Stromal cell of bone marrow (primary cell): ENCODE results near the gene GADD45A.
A peak's percentile ranks its signal among the peaks of the same experiment; 100 is the strongest.

Experiments
- DNase-seq: peaks from one replicate; pipeline ENCODE4 v3.0.0-alpha.2; 2012; ENCODE audit warnings: low read depth

The GADD45A gene

DNA sequence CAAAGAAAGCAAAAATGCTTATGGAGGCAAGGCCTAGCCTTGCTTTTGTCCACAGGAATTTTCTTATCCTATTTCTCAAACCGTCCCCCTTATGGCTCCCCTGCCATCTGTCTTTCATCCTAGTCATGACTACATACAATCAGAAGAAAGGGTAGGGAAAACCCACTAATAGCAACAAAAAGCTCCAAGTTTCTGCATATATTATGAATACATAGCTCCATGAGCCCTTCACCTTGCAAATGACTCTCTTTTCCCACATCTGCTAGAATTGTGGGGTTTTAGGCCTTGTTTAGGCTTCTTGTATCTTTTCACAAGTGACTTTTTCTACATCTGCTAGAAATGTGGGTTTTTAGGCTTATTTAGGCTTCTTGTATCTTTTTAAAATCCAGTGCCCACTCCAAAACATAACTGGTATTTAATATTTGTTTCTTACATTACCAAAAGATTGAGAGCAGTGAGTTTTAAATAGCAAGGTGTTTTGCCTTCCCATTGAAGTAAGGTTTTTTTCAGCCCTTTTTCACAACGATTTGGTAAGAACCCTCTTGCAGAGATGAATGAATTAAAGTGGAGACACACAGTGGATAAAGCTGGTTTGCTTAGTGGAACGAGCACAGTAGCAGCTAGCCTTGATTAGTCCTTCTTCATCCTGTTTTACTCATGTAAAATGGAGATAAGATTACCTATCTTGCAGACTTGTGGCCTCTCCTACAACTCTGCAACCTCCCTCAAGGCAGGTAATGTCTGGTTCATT, 4.4 kb downstream of the GADD45A start:
- DNase-seq = no peak

DNA sequence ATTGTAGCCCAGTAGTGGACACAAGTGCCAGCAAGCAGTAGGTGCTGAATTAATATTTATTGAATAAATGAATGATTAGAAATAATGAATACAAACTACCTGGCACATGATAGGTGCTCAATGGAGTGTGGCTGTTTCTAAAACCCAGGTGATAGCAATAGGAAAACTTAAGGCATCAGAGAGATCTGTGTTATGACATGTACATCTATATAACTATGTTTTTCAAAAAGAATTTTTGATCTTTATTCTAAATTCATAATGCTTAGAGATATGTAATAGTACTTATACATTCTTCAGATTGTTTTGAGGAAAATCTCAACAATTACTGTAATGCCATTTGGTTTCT, 5.0 kb downstream of the GADD45A start:
- DNase-seq = no peak

GRCh38 chr1:67690411-67690810, 5.4 kb downstream of the GADD45A start:
- DNase-seq = no peak

GRCh38 chr1:67691712-67692111, 6.7 kb downstream of the GADD45A start:
- no peak for DNase-seq

GRCh38 chr1:67695963-67696362, 11.0 kb downstream of the GADD45A start:
- no peak for DNase-seq

DNA sequence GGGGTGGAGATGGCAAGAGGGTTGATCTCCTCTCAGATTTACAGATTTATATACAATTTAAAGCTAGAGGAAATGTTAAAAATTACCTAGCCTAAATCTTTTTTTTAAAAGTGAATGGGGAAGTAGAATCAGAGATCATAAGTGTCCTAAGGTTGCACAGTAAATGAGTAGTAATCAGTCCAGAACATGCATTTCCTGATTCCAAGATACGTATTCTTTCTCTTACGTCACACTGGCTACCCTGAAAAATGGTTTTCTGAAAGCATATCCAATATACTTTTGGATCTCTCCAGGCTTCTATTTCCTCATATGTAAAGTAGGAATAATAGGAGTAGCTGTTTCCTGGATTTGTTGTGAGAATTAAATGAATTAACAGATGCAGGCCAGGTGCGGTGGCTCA, 11.7 kb downstream of the GADD45A start:
- DNase-seq = no peak

- DNase-seq = no peak
Observed at GRCh38 chr1:67700220-67700619, 15.2 kb downstream of the GADD45A start.

DNA sequence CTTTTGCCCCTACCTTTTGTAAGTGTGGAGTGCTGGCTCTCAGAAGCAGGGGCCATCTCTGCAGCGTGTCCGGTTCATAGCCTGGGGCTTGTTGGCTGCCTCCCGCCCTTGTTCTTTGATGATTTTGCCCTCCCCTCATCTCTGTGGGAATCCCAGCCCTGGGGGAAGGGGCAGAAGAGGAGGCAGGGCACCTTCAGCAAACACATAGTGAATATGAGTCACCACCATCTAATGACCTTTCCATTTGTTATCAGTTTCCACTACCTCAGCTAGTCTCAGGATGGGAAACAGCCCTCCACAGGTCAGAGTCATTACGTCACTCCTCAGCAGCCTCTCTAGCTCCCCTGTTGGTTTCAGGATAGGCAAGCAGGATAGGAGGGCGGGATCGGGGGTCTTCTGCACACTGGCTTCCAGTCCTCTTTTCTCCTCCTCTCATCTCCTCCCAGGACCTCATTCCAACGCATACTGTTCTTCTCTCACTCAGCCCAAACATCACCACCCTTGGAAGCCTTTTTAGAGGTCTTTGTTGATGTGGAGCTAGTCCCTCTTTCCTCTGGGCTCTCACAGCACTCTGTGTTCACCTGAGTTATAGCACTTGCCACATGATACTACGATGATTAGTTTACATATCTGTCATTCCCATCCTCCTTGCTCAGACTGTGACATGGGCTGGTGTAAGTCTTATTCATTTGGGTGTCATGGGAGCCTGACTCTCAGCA, 15.8 kb downstream of the GADD45A start:
- DNase-seq = no peak

GRCh38 chr1:67701876-67702275, 16.9 kb downstream of the GADD45A start:
- no peak for DNase-seq

- DNase-seq = no peak
Observed at GRCh38 chr1:67704351-67704750, 19.4 kb downstream of the GADD45A start.

- no peak for DNase-seq
Observed at GRCh38 chr1:67705735-67706453, 20.9 kb downstream of the GADD45A start.

DNA sequence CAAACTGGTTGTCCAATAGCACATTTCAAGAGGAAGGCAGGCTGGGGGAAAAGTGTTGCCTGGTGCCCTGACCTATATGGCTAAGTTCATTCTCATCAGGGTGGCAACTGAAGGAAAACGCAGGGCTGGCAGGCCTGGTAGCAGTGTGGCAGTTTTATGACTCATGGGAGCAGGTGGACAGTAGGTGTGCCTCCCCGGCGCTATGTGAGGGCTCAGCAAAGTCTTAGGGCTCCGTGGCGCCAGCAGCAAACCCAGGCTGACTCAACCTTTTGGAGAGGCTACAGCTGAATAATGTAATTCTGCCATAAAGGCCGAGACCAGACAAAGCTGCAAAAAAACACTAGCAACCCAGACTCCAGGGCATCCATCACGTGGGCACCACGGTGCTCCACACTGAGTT, 23.6 kb downstream of the GADD45A start:
- DNase-seq = no peak

GRCh38 chr1:67710417-67710816, 25.4 kb downstream of the GADD45A start:
- DNase-seq = peak; percentile 65

- no peak for DNase-seq
Observed at GRCh38 chr1:67711158-67711854, 26.3 kb downstream of the GADD45A start.

- no peak for DNase-seq
Observed at GRCh38 chr1:67711855-67712212, 26.8 kb downstream of the GADD45A start.

DNA sequence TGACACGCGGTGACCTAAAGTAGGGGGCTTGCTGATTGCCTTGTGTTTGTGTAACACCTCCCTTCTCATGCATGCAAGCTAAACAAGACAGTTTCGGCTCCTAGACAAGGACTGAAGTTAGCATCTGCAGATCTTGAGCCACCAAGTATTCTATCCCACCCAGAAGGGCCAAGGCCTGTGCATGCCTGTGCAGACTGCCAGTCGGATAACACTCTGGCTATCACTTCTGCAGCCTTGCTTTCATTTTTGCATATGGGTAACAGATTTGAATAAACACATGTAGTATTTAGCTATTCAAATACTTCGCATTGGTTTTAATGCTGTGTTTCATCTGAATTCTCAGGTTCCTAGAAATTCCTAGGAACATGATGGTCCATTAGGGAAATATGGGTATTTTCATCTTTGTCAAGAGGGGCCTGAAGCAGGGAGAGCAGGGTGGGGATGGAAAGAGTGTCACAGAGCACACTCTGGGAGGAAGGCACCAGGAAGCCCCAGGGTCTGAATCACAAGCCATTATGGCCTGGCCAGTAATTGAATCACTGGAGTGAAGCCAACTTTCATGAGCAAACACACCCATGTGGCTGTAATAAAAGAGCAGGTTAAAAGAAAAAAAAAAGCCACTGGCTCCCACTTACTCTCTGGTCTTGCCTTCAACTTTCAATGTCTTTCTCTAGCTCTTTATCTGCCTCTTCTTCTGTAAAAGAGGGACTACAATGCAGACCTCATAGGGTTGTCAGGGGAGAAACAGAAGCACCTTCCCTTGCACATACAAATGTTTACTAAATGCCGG, 28.3 kb downstream of the GADD45A start:
- DNase-seq = peak; percentile 80

GRCh38 chr1:67715819-67716218, 30.8 kb downstream of the GADD45A start:
- DNase-seq = no peak

DNA sequence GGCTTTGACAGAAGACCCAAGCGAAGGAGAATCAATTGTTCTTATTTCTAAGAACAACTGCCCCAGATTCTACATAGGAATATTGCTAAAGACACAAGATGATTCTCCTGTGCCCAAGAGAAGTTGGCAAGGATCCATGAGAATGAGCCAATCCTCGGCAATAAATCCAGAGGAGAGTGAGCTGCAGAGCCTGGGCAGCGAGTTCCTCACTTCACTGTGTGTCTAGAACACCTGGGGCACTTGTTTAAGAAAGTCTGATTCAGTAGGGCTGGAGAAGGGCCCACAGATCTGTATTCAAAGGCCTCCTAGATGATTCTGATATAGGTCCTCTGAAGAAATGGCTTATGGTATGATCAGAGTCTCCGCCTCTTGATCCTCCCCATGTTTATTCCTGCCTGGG, 31.8 kb downstream of the GADD45A start:
- DNase-seq = no peak

- no peak for DNase-seq
Observed at GRCh38 chr1:67717876-67718275, 32.9 kb downstream of the GADD45A start.

DNA sequence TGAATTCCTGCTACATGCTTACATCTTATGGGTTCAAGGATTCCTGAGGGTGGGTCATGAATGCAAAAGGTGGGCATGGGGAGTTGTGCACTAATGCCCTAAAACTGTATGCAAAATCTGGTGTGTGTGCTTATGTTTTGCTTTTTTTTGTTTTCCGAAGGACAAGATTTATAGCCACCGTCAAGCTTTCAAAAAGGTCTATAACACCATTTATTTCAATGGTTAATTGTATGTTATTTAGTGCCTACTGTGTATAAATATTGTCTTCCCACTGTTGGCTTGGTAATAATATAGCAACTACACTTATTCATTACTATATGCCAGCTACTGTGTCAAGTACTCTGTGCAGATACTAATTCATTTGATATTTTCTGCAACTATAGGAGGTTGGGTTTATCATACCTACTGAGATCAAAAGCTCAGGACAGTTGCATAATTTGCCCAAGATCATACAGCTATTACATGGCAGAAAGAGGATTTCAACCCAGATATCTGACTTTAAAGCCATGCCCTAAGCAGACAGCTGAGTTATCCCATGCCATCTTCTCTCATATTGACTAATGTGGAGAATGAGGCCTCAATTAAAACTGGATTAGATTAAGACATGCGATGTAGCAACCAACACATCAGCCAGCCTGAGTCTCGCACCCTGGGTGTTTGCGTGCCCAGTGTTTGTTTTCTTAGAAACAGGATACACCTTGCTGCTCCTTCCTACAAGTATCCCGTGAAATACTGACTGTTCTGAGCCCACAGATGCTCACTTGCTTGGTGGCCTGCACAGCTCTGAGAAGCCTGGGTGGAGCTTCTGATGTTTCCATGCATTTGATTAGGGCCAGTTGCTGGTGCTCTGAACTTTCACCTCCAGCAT, 34.6 kb downstream of the GADD45A start:
- DNase-seq = no peak

- no peak for DNase-seq
Observed at GRCh38 chr1:67721112-67721511, 36.1 kb downstream of the GADD45A start.
